Retinal pigment epithelial cell (primary cell): ENCODE data around the gene SORT1.

ENCODE experiments used
- DNase-seq: peaks from one replicate; pipeline ENCODE4 v3.0.0-alpha.2; 2010; ENCODE audit warnings: low read depth
- H3K4me3 ChIP-seq: 2 replicates; pipeline ENCODE4 v1.5.1; 2011; ENCODE audit warnings: mild to moderate bottlenecking, low read length, control low read depth, moderate library complexity
- TF ChIP-seq, protein P1 (sequence below): conservative IDR thresholded peaks from 2 replicates; pipeline ENCODE4 v1.5.1; 2011; ENCODE audit warnings: low read depth, low read length, control low read depth, inconsistent platforms

The SORT1 gene

DNA sequence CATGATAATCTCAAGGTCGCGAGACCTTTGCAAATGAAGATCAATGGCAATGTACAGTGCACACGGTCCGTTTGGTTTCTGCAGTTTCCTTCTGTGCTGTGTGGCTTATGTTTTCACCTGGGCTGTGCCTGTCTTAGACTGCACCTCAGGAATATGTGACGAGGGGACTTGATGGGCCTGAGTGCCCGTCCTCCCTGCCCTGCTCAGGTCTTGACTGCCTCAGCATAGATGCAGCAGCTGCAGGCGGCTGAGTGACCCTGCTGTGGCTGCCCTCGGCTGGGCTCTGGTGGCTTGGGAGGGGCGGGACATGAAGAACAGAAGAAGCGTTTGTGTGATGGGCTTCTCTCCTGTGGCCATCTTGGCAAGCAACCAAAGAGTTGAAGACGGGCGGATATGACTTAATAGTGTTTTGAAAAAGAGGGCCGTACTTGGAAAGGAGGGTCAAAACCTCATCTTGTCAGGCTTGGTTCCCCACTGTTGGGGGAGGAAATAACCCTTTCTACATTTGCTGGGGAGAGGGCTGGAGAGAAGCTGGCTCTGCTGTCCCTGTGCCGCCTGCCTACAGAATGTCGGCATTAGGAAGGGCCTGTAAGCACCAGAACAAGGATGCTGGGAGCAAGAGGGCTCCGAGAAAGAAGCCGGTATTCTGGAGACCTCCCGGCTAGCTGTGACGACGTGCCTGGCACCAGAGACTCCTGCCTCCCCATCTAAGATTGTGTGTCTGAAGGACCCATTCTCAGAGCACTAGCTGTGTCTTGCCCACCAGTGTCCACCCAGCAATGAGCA is 98.0 kb downstream of the SORT1 start:
- DNase-seq, result no peak
- TF ChIP-seq, protein P1, sequence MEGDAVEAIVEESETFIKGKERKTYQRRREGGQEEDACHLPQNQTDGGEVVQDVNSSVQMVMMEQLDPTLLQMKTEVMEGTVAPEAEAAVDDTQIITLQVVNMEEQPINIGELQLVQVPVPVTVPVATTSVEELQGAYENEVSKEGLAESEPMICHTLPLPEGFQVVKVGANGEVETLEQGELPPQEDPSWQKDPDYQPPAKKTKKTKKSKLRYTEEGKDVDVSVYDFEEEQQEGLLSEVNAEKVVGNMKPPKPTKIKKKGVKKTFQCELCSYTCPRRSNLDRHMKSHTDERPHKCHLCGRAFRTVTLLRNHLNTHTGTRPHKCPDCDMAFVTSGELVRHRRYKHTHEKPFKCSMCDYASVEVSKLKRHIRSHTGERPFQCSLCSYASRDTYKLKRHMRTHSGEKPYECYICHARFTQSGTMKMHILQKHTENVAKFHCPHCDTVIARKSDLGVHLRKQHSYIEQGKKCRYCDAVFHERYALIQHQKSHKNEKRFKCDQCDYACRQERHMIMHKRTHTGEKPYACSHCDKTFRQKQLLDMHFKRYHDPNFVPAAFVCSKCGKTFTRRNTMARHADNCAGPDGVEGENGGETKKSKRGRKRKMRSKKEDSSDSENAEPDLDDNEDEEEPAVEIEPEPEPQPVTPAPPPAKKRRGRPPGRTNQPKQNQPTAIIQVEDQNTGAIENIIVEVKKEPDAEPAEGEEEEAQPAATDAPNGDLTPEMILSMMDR, result no peak
- no peak overlapping the region for H3K4me3 ChIP-seq

DNA sequence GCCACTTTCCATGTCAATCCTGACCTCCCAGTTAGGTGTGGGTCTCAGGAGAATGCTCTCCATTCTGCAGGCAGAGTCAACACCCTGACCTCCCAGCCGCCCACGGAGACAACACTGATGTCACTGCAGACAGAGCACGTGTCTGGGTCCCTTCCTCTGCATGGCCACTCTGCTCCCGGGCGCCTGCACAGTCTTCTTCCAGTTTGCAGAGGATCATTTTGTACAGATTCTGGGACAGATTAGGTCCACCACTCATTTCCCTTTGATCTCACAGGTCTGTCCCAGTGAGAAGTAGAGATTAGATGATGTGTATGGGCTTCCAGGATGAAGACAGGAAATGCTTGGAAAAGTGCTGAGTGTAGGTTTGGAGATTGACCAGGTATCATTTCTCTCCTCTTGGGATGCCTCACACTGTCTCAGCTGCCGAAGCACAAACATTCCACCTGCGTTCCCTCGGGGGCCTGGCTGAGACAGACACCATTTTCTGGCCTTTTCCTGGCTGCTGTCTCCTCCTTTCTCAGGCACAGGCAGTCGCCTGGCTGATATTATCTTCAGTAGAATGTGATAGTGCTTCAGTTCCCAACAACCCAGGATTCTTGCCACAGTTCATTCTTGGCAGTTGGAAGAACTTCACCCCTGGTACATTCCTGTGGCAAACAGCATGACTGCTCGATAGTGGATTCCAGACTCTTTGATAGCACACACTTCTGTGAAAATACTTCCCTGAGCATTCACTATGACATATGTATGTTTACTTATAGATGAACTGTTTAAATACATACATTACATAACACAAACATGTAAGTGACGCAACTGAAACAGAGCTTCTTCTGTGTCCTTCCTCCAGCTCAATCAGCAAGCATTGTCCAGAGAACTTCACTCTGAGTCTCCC is 98.8 kb downstream of the SORT1 start:
- no peak for DNase-seq
- H3K4me3 ChIP-seq, result no peak overlapping the region
- TF ChIP-seq, protein P1, result no peak

DNA sequence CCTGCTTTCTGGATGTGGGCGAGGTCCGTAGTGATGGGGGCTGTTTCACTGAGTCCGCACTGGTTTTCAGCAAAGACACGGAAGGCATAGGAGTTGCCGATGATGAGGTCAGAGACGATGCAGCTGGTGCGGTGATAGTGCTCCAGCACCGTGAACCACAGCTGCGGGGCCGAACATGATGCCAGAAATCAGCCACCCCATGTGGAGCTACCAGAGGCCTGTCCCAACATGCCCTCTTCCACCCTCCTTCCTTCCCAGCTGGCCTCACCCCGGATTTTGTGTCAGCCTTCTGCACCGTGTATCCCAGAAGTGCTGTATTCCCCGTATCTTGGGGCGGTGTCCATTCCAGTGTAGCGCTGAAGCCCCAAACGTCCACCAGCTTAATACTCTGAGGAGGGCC is 100.9 kb downstream of the SORT1 start:
- TF ChIP-seq, protein P1, result no peak
- DNase-seq, result no peak
- H3K4me3 ChIP-seq, result no peak overlapping the region

DNA sequence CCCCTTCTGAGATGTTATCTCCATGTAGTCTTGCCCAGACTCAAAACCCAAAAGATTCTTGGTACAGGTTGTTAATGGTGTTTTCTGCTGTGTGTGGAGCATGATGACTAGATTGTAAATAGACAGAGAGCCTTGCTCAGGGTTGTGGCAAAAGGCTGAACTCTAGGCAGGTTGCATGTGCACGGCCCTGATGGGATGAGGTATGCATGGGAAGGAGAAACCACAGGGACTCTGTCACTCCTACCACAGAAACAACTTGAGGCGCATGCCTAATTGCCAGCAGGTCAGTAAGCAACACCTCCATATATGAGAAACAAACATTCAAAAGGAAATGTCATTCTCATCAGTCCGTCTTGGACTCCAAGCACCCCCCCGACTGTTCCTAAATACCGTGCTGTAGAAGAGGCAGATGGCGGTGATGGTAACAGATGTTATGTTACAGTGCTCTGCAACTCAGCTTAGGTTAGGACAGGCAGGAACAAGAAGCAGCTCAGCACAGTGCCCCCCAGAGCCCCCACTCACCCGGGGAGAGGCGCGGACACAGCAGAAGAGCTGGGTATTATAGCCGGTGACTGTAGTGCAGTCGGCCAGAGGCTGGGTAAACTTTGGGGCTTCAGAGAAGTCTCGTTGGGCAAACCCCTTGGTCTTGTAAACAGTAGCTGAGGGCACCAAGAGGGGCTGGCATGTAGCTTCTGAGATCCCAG is 101.9 kb downstream of the SORT1 start:
- DNase-seq, result no peak
- H3K4me3 ChIP-seq, result no peak overlapping the region
- TF ChIP-seq, protein P1, result no peak

DNA sequence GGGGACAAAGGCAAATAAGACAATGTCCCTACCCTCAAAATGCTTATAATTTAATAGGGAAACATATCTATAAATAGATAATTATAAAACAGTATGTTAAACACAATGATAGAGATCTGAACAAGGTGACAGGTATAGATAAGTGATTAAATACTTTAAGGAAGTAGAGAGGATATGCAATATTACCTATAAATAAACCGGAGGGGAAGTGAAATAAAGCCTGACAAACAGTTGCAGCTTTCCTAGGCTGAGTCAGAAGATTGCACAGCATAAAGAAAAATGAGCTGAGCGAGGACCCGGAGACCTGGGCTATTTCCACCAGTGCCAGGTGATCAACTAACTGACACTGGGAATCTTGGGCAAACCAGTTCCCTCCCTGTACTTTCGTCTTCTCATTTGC is 103.2 kb downstream of the SORT1 start:
- no peak for DNase-seq
- TF ChIP-seq, protein P1, result no peak
- no peak overlapping the region for H3K4me3 ChIP-seq

DNA sequence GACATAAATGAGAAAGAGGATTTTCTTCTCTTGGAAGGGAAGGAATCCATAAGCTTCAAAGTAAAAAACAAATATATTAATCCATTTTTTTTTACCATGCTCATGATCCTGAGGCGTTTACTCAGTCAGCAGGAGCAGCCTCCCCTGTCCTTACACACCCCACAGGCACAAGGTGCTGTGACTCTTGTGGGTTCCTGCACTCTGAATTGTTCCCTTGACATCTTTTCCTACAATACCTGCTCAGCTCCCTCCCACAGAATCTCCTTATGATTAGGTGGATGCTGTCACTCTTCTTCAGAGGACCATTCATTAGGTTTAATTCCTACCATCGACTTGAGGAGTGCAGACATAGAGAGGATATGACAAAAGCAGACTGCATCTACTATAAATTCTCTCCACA is 104.7 kb downstream of the SORT1 start:
- H3K4me3 ChIP-seq, result no peak overlapping the region
- DNase-seq, result no peak
- TF ChIP-seq, protein P1, result no peak
